NCI-H526 treated with DMSO at 0.1 percent for 48 hours (cell line): ENCODE data around the gene ABLIM1.
"Not testable (repeated sequence)": the region's sequence is repeated elsewhere in the genome, so short reads cannot be mapped to it uniquely, and the experiment has no call there.

Experiments used
- DNase-seq: peaks from one replicate; lab custom pipeline; 2025; lab: John Stamatoyannopoulos, UW

The ABLIM1 gene

GRCh38 chr10:114658175-114658574 is at the start of gene ABLIM1:
ABLIM1 (minus strand) TSS chr10:114658275; CDS start chr10:114658200, 75 bp downstream.
- DNase-seq: no peak

GRCh38 chr10:114706458-114707055 is 48.5 kb upstream of the ABLIM1 start:
- DNase-seq: no peak

GRCh38 chr10:114704679-114705078 is 46.6 kb upstream of the ABLIM1 start:
- no peak for DNase-seq

GRCh38 chr10:114703377-114704107 is 45.5 kb upstream of the ABLIM1 start:
- DNase-seq: no peak

GRCh38 chr10:114698271-114699061 is 40.4 kb upstream of the ABLIM1 start:
- no peak for DNase-seq

- DNase-seq: no peak
These were observed 39.1 kb upstream of the ABLIM1 start for GRCh38 chr10:114697061-114697598.

- not testable (repeated sequence) for DNase-seq
These were observed 38.2 kb upstream of the ABLIM1 start for GRCh38 chr10:114696301-114696700.

- no peak for DNase-seq
These were observed 36.7 kb upstream of the ABLIM1 start for GRCh38 chr10:114694752-114695151.

- no peak for DNase-seq
These were observed 36.0 kb upstream of the ABLIM1 start for GRCh38 chr10:114694062-114694461.

GRCh38 chr10:114691442-114691941 is 33.4 kb upstream of the ABLIM1 start:
- DNase-seq: no peak

GRCh38 chr10:114688786-114689185 is 30.7 kb upstream of the ABLIM1 start:
- DNase-seq: no peak

GRCh38 chr10:114687459-114687858 is 29.4 kb upstream of the ABLIM1 start:
- no peak for DNase-seq

- no peak for DNase-seq
These were observed 27.9 kb upstream of the ABLIM1 start for GRCh38 chr10:114686013-114686412.

GRCh38 chr10:114685456-114685855 is 27.4 kb upstream of the ABLIM1 start:
- DNase-seq: no peak

- no peak for DNase-seq
These were observed 26.7 kb upstream of the ABLIM1 start for GRCh38 chr10:114684822-114685209.

- no peak for DNase-seq
These were observed 26.2 kb upstream of the ABLIM1 start for GRCh38 chr10:114684084-114684821.

- no peak for DNase-seq
These were observed 25.5 kb upstream of the ABLIM1 start for GRCh38 chr10:114683593-114683992.

GRCh38 chr10:114683162-114683561 is 25.1 kb upstream of the ABLIM1 start:
- DNase-seq: no peak

- DNase-seq: no peak
These were observed 24.5 kb upstream of the ABLIM1 start for GRCh38 chr10:114682532-114682931.

GRCh38 chr10:114682121-114682520 is 24.0 kb upstream of the ABLIM1 start:
- no peak for DNase-seq

GRCh38 chr10:114681542-114681941 is 23.5 kb upstream of the ABLIM1 start:
- DNase-seq: no peak
